Lower lobe of right lung (tissue), 2 donors: Measurements from ENCODE around the gene MTHFSD. TPM values are rescaled to one million over a fixed set of nuclear protein-coding genes. Genes with fewer than 3 reads are reported as not detected.

Experiments used
- ATAC-seq, 2 donors: fragments of 200-7000 bp; cut with Tn5 transposase; one replicate each; pipeline ENCODE4 v1.9.1; 2020 to 2022; ENCODE audit warnings: mild to moderate bottlenecking in 2 of 2, moderate library complexity in 2 of 2
- DNase-seq: peaks from one replicate; pipeline ENCODE4 v3.0.0-alpha.2; 2020
- H3K27ac ChIP-seq: fragments of 200-600 bp; one replicate; pipeline ENCODE4 v1.8.0; 2022
- H3K27me3 ChIP-seq: fragments of 200-600 bp; one replicate; pipeline ENCODE4 v1.8.0; 2022; ENCODE audit warnings: low read depth
- H3K36me3 ChIP-seq: fragments of 200-600 bp; one replicate; pipeline ENCODE4 v1.8.0; 2022; ENCODE audit warnings: mild to moderate bottlenecking
- H3K4me1 ChIP-seq: fragments of 200-600 bp; one replicate; pipeline ENCODE4 v1.8.0; 2022
- H3K4me3 ChIP-seq: fragments of 200-600 bp; one replicate; pipeline ENCODE4 v1.8.0; 2022; ENCODE audit warnings: mild to moderate bottlenecking
- H3K9me3 ChIP-seq: fragments of 200-600 bp; one replicate; pipeline ENCODE4 v1.8.0; 2022
- intact Hi-C: fragments of 100-400 bp; cut with DNase I; formaldehyde crosslinking; loops from one replicate; pipeline ENCODE4 v1.11.0; 2022
- total RNA-seq: library from RNA; stranded (reverse); fragmentation: NEBNext Ultra II Directional; extraction: Animal tissue kit (Norgen Biotek cat#: 25700); gene quantifications from one replicate; pipeline ENCODE4 v1.2.1, GENCODE V29; 2021
- TF ChIP-seq, protein P1 (sequence below): fragments of 200-600 bp; IDR thresholded peaks from one replicate; pipeline ENCODE4 v1.8.0; 2022; ENCODE audit warnings: antibody characterized with exemption, mild to moderate bottlenecking
- donor health status: DM: no; HTN: yes; CAD: no; lungs with severe emphysema.

MTHFSD gene
- total RNA-seq, 1 donor from 2014 or later: 21.2 TPM

DNA sequence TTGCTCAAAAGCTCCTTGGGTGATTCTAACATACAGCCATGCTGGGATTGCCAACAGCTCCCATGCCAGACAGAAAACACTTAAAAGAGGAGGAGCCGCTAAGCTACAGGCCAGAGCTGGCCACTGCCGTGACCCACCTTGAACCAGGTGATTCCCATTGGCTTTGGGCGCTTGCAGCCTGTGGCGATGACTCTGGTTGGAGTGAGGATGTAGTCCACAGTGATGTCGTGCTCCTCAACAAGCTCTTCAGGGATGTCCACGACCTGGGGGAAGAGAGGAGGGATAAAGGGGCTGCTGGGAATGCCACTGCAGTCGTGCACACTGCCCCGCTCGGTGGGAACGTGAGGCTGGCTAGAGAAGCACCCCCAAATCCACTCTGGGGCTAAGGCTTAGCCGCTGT lies 13.5 kb downstream of the MTHFSD start:
- Histone ChIP-seq H3K4me3 (no peak overlapping the region), H3K4me1 (no peaks in the 10 kb centered on the region), H3K9me3 (no peaks in the 10 kb centered on the region), H3K36me3 (peaks cover 86% of the 10 kb centered on the region), H3K27ac (no peak overlapping the region), H3K27me3 (no peaks in the 10 kb centered on the region)
- DNase-seq: no peak
- no peak for ATAC-seq
- TF ChIP-seq, protein P1, sequence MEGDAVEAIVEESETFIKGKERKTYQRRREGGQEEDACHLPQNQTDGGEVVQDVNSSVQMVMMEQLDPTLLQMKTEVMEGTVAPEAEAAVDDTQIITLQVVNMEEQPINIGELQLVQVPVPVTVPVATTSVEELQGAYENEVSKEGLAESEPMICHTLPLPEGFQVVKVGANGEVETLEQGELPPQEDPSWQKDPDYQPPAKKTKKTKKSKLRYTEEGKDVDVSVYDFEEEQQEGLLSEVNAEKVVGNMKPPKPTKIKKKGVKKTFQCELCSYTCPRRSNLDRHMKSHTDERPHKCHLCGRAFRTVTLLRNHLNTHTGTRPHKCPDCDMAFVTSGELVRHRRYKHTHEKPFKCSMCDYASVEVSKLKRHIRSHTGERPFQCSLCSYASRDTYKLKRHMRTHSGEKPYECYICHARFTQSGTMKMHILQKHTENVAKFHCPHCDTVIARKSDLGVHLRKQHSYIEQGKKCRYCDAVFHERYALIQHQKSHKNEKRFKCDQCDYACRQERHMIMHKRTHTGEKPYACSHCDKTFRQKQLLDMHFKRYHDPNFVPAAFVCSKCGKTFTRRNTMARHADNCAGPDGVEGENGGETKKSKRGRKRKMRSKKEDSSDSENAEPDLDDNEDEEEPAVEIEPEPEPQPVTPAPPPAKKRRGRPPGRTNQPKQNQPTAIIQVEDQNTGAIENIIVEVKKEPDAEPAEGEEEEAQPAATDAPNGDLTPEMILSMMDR: no peak
- intact Hi-C loops: no loop called here

DNA sequence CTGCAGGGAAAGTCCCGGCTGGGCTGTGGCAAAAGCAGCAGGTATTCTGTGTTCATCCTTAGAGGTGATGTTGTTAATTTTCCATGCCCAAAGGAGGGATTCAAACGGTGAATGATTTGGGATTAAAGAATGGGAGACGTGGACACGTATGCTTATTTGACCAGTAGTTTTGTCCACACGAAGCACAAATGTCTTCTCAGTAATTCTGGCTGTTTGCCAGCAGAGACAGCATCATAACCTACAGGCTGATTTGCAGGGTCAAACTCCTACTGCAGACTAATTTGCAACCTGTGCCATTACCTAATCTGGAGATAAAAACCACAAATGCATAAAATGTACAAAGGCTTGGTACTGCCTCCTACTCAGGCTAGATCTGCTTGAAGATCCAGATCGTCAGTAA lies 14.1 kb downstream of the MTHFSD start:
- TF ChIP-seq, protein P1: no peak
- no peak overlapping the region for H3K27ac ChIP-seq
- H3K36me3 ChIP-seq: peaks cover 86% of the 10 kb centered on the region
- H3K27me3 ChIP-seq: no peaks in the 10 kb centered on the region
- intact Hi-C loops: no loop called here
- H3K4me1 ChIP-seq: no peaks in the 10 kb centered on the region
- ATAC-seq (no peak), DNase-seq (no peak)
- H3K4me3 ChIP-seq: no peak overlapping the region
- H3K9me3 ChIP-seq: no peaks in the 10 kb centered on the region

DNA sequence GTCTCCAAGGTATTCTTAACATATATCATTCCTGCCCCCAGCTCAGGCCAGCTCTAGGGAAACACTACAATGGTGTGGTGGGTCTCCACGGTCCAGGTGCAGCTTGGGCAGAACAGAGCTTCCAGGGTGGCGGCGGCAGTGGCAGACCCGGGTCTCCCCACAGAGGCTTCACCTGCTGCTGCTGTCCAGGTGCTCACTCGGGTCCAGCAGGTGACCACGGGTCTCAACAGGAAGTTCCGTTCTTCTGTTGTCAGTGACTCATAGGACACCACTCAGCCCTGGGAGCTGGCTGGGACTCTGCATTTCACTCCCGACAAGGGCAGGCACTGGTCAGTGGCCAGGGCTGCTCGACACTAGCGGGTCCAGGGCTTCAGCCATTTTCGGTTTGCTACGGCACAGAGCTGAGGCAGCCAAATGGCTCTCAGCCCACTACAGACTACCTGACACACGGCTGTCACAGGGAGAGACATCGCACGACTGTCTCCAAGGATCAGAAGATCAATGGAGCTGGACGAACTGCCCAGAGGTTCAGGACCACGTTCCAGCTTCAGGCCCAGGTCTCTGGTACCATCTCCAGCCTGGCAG lies 16.7 kb downstream of the MTHFSD start:
- no peak overlapping the region for H3K4me3 ChIP-seq
- no peaks in the 10 kb centered on the region for H3K4me1 ChIP-seq
- H3K27me3 ChIP-seq: no peaks in the 10 kb centered on the region
- DNase-seq (no peak), ATAC-seq (no peak)
- peaks cover 92% of the 10 kb centered on the region for H3K36me3 ChIP-seq
- no peak overlapping the region for H3K27ac ChIP-seq
- intact Hi-C loops: no loop called here
- H3K9me3 ChIP-seq: no peaks in the 10 kb centered on the region
- TF ChIP-seq, protein P1: no peak

DNA sequence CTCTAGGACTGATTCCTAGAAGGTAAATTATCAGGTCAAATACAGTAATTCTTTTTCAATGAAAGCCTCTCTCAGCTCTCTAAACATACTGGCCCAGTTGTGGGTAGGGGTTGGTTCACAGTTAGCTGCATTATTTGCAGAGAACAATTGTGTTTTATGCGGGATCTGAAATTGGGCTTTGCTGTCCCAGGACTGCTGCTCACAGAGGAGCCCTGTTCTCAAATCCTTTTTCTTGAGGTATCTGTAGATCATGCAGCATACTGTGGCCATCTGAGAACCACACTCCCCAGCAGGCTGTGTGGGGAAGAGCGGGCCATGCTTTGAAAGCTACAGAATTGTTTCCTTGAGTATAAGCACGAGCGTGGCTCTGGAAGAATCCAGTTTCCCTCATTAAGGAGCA lies 17.5 kb downstream of the MTHFSD start:
- TF ChIP-seq, protein P1: no peak
- intact Hi-C loops: no loop called here
- no peaks in the 10 kb centered on the region for H3K9me3 ChIP-seq
- H3K27me3 ChIP-seq: no peaks in the 10 kb centered on the region
- ATAC-seq (no peak), DNase-seq (no peak)
- H3K36me3 ChIP-seq: peaks cover 84% of the 10 kb centered on the region
- no peaks in the 10 kb centered on the region for H3K4me1 ChIP-seq
- H3K27ac ChIP-seq: no peak overlapping the region
- H3K4me3 ChIP-seq: no peak overlapping the region

DNA sequence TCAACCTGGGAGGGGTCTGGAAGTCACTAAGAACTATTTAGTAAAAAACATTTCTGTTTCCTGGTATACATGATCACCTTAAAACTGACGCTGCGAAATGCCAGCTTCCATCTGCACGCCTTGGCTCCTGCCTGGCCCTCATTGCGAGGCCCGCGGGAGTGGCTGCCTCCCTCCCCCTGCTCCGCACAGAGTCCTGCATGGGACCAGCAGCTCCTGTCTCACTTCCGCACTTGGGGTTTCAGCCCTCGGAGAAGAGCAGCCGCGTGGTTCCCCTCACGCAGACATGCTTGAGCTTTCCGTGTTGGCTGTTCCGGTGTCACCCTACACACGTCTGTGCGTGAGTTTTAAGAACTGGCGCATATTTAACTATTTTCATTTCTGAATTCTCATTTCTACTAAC lies 18.4 kb downstream of the MTHFSD start:
- ATAC-seq: no peak
- intact Hi-C loops: no loop called here
- H3K27me3 ChIP-seq: no peaks in the 10 kb centered on the region
- H3K36me3 ChIP-seq: peaks cover 82% of the 10 kb centered on the region
- TF ChIP-seq, protein P1: no peak
- no peaks in the 10 kb centered on the region for H3K4me1 ChIP-seq
- DNase-seq: no peak
- no peak overlapping the region for H3K27ac ChIP-seq
- no peaks in the 10 kb centered on the region for H3K9me3 ChIP-seq
- H3K4me3 ChIP-seq: no peak overlapping the region
